GM19328 (cell line): Measurements from ENCODE around the gene RASGRF2.
"Not testable (repeated sequence)": the region's sequence is repeated elsewhere in the genome, so short reads cannot be mapped to it uniquely, and the experiment has no call there.

Experiments
- ATAC-seq: cut with Tn5 transposase; IDR thresholded peaks from one replicate; pipeline ENCODE4 v1.9.1; 2021; ENCODE audit warnings: mild to moderate bottlenecking, moderate library complexity; ENCODE audit not compliant: unreplicated experiment

Gene RASGRF2

DNA sequence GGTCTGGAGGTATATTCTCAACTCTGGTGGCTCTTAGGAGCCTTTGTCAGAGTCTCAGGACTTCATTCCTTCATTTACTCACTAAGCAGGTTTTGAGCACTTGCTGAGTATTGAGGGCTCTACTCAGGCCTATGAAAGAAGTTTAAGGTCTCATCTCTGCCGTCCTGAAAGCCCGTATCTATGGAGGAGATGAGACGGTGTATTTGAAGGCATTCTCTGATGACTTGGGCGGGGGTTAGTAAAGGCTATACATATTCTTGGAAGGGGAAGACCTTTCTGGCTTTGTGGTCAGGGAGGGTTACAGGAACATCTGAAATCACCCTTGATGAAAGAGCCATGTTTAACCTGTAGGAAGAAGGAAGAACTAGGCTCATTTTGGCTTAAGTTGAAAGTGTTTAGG, 21.9 kb downstream of the RASGRF2 start:
- no peak for ATAC-seq

DNA sequence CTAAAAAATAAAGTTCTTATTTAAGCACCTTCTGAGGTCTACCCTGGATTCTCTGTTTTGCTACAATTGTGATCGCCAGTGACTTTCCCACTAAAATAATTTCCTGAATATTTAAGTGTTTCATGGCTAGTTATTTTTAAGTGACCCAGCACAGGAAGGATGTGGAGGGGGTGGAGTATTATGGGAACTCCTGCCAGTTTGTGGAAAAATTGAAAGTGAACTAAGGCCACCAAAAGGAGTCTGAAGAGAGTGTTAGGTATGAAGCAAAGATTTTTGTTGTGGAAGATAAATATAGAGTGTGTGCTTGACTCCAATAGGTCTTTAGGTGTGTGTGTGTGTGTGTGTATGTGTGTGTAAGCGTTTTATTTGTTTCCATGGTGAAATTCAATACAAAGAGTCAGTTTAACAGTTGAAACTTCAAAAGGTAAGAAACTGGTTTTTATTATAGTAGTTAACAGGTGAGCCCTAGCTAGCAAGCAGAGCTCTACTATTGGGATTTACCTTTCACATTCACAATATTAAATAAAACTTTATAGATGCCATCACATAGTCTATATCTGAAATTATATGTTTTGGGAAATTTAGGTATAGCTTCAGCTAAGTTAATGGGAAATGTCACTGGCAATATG, 25.6 kb downstream of the RASGRF2 start:
- ATAC-seq = no peak

DNA sequence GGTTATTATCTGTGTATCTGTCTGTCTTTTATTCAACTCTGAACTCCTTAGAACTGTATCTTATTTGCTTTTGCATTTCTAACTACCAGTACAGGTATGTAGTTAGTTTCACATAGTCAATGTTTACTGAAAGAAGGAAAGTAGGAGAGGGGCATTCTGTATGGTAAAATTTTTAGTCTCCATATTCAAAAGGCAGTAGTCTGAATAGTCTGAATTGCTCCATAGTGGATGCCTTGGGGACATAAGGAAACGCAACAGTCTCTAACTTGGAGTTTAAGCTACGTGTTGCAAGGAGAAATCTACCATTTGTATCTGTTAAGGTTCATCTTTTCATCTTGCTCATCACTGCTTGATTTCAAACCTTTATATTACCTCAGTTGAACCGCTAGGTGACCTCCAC, 26.2 kb downstream of the RASGRF2 start:
- no peak for ATAC-seq

DNA sequence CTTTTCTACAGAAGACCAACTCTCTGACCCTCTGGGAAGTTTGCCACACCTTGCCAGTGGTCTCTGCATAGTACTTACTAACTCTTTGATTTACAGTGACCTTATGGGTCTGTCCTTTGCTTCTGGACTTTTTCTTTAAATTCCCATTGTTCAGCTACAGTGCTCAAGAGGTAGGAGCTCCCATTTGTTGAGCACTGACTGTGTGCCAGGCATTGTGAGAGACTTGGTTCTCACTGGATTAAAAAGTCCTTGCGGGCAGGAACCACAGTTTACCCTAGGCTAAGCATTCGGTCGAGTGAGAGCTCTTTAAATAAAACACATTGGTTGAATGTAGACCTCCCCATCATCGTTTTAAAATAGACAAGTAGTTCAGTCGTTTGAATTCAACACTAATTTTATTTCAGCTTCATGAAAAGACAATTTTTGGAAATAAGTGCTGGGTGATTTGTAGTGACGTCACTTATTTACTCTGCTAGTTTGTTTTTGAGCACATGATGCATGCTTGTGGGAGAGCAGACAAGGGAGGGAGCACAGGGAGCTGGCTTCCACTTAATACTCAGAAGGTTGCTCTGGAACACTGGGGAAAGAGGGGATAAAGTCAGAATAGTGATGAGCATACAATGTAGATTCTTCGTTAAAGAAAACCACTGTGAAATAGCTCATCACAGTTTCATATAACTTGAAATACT, 27.1 kb downstream of the RASGRF2 start:
- no peak for ATAC-seq

DNA sequence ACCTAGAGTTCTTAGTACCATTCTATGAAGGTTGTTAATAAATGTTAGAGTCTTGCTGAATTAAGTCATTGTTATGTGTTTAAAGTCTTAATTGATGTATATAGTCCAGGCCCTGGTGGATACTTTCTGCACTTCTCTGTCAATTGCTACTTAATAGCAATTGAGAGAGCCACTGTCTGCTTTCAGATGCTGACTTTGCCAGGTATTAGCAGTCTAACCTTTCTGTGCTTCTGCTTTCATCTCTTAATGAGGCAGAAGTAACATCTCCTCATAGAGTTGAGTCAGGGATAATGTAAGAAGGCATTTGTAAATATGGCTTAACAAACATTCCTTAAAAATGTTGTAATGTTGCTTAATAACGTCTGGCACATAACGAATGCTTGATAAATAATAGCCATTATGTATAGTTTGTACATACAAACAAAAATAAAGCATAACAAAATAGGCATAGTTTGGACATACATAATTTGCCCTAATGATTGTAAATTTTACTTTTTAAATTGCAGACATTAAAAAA, 28.3 kb downstream of the RASGRF2 start:
- no peak for ATAC-seq

DNA sequence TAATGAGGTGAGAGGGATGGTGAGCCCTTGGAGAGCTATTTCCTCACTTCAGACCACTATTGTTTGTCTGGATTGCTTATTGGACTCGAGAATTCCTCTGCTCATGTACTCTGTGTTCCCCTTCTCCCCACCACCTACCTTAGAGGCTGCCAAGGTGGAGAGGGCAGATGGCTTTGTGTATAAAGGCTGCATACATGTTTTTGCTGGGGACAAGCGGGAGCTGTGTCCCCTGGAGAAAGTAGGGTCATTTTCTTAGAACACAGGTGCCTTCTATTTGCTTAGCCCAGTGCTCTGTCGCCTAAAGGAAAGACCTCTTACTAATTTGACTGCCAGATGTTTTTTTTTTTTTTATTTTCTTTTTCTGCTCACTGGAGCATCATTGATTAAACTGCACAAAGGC, 29.7 kb downstream of the RASGRF2 start:
- ATAC-seq = no peak

DNA sequence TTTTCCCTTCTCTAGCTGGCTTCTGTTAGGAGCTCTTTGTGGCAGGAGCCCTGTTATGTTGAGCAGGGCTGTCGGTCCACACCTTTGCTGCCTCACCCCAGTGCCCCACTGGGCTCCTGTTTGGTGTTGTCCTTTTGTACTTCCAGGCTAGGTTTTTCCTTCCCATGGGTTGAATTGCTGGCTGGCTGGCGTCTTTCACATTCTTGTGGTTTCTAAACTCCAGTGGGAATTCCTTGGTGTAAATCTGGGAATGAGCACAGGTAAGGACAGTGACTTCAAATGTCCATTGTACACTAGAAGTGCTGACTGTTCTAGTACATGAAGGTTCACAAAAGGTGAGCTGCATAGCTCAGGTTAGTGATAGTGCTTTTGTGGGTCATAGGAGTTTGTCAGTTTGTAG, 30.4 kb downstream of the RASGRF2 start:
- no peak for ATAC-seq

DNA sequence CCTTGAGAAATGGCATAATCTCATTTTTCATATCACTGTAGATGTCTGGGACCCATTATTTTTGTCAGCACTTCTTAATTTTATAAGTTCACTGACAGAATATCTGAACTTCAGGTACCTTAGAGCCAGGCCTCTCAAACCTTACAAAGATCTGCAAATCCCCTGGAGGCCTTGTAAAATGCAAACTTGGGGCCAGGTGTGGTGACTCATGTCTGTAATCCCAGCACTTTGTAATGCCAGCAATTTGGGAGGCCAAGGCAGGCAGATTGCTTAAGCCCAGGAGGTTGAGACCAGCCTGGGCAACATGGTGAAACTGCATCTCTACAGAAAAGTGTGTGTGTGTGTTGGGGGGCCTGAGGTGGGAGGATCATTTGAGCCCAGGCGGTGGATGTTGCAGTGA, 30.8 kb downstream of the RASGRF2 start:
- no peak for ATAC-seq

DNA sequence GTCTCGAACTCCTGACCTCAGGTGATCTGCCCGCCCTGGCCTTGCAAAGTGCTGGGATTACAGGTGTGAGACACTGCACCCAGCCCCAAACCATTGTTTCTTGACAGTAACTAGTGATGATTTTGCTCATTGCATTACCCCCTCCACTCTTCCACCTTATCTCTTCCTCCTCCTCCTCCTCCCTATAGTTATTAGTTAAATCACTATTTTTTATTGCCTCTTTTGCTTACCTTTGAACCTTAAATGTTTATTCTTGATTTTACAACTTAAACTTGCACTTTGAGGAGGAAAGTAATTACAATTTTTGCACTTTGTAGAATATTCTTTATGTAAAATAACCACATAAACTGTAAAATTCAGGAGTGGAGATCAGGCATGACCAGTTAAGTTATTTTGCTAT, 35.7 kb downstream of the RASGRF2 start:
- no peak for ATAC-seq

DNA sequence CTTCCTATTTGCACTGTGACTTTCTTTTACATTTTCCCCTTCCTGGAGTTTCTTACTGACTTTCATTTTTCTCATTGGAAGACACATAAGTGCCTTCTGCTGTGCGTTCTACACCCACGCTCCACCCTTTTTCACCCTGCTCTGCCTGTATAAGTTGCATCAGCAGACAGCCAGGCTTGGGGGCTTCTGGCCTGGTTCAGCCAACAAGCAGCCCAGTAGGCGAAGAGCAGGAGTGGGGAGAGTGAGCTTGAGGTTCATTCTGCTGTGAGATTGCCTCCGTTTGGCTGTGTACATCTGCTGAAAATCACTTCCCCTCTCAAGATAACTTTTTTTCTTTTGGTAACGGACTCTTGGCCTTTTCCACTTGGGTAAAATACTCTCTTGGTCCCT, 38.4 kb downstream of the RASGRF2 start:
- no peak for ATAC-seq

DNA sequence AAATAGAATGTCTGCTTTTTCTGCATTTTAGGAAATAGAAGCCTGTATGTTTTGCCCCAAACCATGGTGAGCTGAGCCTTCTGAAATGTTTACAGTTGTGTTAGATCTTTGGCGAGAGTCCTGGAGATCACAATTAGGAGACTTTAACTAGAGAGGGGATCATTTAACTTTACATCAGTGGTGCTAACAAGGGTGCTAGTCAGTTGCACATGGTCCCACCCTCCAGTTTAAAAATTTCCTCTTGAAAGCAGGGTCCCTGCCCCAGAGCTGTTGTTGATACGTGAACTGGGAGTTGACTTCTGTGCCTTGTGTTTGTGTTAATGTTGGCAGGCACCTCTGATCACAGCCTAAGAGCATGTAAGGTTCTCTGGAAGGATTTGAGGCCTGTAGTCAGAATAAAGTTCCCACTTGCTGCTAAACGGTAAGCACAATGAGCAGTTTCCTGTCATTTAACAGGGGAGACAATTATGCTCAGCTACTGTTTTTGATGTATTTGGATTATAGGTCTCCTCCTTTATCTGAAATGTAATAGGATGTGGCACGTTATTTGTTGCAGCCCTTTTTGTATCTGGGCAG, 43.7 kb downstream of the RASGRF2 start:
- ATAC-seq = no peak

DNA sequence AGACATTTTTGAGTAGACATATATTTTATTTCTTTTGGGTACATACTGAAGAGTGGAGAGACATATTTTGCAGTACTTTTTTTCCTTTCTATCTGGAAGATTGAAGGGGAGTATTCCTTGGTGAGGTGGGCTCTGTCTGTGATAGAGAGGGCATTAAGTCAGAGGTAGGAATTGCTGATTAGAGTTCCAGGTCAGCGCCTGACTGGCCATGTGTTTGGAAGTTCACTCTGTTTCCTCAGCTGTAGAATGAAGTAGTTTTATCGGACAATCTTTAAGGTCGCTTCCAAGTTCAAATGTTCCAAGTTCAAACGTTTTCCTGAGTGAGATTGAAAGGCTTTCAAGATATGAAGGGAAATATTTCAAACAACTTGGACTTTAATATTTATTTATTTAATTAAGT, 45.5 kb downstream of the RASGRF2 start:
- ATAC-seq = no peak

DNA sequence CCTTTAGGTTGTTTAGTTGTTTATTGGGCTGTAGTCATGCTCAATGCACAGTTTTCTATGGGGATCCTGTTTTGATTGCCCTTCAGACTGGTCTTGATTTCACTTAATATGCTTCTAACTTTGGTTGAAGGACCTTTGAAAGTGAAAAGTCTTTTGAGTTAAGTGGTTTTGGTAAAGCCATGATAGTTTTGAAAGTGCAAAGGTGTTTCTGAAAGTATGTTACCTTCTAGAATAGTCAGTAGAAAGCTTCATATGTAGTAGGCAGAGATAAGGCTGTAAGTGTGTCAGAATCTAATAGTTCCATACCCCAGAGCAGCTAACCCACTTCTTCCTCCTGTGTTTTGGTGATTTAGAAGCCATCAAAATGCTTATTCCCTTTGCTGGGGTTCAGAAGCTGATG, 46.1 kb downstream of the RASGRF2 start:
- ATAC-seq = no peak

DNA sequence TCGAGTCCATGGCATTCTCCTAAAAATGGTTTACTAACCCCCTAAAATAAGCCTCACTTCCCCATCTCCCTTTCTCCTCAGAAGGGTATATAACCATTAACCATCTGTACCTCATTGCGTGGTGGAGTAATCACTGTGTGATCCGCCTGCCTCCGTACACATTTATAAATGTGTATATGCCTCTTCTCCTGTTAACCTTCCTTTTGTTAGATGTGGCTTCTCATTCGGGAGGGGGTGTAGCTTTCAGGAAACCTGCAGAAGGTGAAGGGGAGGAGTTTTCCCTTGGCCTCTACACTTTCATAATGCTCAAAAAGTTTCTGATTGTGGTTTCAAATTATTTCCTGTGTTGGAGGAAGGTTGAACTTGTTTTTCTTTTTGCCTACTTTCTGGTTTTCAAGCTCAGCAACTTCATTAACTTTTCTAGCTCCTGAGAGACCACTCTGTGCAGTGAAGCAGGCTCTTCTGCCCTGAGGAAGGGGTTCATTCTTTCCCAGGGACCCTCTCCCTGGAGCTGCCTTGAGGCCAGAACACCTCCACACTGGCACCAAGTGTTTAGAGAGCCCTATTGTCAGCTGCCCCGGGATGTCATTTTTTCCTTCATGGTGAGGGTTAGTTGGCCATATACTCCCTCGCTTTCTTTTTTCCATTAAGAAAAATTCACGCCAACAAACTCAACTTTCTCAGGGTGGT, 46.9 kb downstream of the RASGRF2 start:
- no peak for ATAC-seq

DNA sequence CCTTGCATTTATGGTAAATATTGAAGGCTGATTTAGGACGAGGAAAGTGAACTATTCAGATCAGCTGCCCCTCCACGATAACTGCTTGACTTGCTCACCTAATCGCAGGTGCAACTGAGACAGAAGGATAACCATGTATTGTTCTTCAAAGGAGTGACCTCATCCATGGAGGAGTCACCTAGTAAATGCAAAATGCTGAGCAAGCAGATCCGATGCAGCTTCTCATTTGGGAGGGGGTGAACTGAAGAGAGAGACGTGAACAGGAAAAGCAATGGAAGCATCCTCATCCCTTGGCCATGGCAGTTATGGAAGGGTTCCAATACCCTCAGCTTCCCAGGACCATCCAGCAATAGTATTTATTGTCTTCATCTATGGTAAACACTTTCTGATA, 47.5 kb downstream of the RASGRF2 start:
- no peak for ATAC-seq

DNA sequence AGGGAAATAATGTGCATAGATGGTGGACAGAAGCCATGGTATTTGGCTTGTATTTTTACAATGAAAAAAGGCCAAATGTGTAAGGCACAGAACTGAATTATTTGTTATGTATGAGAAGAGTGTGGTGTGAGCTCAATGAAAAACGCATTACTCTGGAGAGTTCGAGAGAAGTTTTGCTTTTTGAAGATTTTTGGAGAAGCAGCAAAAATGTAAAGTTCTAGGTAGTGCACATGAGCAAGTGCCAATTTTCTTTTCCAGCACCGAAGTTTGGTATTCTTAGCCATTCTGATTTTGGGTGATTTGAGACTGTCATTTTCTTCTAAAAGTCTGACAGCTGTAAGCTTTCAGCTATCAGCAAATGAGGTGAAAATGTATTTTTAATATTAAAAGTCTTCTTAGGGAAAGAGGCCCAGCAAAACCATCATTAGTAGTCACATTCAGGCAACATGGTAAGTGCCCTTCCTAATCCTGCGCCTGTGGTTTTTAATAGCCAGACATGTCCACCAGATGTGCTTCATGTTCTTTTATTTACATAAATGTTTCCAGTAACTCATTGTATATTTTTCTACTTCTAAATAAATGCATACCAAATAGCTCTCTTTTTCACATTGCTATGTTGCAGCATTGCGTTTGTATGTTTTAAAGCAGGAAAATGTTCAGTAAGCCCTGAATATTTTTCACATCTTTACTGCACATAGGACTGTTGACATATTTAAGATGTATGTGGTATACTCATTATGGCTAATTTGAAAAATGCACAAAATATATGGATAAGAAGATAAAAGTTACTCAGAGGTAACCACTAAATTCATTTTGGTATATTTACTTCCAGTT, 50.4 kb downstream of the RASGRF2 start:
- ATAC-seq = no peak

DNA sequence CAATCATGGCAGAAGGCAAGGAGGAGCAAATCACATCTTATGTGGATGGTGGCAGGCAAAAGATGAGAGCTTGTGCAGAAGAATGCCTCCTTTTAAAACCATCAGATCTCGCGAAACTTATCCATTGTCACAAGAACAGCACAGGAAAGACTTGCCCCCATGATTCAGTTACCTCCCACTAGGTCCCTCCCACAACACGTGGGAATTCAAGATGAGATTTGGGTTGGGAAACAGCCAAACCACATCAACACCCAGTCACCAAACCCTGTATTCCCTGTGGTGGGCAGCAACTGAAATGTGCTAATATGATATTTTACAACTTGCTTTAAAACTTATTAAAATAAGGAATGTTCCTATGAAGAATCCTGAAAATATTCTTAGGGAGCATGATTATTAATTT, 54.2 kb downstream of the RASGRF2 start:
- ATAC-seq = no peak

DNA sequence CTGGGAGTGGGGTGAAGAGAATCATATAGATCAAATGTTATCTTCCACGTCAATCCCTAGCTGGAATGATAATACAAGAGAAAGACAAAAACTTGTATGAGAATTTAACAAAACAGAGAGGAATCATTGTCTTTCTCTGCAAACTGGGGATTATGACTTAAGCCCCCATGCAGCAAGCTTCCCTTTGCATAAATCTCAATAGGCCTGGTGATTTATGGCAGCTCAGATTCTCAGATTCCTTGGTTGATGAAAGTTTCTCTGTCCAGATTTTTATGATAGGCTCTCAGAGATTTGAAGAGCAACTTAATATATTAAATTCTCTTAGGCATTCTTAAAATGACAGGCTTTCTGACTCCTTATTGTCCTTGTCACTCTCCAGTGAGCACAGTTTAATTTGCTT, 56.0 kb downstream of the RASGRF2 start:
- ATAC-seq = no peak

DNA sequence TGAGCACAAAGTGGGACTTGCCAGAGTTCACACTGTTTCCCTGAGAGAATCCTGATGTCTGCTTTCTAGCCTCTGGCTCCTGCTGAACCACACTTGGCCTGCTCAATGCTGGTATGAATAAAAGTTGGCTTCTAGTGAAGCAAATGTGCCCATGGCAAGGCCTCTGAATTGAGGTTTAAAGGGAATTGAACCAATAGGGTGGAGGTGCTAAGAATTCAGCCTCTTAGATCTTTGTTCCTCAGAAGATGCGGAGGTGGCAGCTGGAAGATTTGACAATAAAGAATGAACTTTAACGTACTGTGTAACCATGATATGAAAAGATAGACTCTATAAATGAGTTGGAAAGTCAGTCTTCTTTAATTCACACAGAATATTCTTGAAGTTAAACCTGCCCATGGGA, 57.2 kb downstream of the RASGRF2 start:
- no peak for ATAC-seq

DNA sequence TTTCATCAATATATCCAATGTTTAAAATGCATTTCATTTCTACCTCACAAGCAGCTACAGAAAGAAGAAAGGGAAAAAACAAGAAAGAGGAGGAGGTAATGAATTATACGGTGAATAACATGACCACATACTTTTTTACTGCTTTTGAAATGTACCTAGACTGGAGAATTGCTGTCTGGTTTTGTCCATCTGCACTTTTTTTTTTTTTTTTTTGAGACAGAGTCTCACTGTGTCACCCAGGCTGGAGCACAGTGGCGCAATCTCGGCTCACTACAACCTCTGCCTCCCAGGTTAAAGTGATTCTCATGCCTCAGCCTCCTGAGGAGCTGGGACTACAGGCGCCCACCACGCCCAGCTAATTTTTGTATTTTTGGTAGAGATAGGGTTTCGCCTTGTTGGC, 58.4 kb downstream of the RASGRF2 start:
- ATAC-seq = not testable (repeated sequence)

DNA sequence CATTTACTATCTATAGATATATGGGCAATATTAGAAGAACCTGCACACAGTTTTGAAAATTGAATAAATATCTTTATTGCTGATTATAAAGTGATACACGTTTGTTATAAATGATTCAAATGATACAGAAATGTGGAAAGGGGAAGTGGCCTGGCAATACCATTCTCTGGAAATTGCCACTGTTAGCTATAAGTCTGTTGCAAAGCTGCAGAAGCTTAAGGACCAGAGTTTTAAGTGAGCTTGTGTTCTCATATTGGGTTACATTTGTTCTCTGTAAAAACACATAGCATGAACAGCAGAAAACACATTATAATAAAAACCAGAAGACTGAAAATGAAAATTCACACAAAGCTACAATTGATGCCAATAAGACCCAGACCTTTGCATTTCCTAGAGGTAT, 59.6 kb downstream of the RASGRF2 start:
- ATAC-seq = no peak
